Activated CD4-positive, alpha-beta T cell treated with anti-CD3 and anti-CD28 coated beads, Interleukin-2, amount 50 U/mL, for 16 hours (primary cell): Measurements from ENCODE around the gene PCSK9.
A peak's percentile ranks its signal among the peaks of the same experiment; 100 is the strongest.

ENCODE experiments used
- DNase-seq: peaks from one replicate; pipeline ENCODE4 v3.0.0-alpha.2; 2020

The PCSK9 gene

DNA sequence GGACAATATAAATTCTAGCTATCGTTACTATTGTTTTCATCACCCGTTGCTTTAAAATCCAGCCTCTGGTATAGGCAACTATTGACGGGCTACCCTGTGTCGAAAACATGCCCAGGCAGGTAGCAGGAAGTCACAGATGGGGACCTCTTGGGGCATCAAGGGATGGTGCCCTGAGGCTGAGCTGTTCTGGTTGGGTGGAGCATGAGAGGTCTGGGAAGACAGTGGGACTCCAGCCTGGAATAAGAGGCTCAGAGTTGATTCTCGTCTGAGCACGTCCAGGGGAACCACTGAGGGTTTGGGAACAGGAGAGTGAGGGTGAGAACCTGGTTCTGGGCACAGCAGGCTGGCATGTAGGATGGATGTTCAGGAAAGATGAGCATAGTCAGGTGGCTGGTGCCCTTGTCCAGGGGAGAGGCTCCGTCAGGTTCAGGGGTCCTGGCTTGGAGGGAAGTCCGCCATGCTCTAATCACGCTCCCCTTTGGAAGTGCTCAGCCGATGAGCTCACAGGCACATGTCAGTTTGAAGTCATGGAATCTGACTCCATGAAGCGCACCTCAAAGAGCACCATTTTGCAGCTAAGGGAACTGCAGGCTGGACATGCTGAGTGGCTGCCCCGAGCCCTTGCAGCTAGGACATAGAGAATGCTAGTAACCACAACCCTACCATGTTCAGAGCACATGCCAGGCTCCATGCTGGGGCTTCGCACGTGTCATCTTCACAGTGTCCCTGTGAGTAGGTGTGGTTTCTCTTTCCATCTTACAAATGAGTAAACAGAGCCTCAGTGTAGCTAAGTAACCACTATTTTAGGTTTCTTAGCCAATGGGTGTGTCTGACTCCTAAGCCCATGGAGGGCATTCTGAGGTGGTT is 21.0 kb downstream of the PCSK9 start:
- DNase-seq: peak; percentile 33

DNA sequence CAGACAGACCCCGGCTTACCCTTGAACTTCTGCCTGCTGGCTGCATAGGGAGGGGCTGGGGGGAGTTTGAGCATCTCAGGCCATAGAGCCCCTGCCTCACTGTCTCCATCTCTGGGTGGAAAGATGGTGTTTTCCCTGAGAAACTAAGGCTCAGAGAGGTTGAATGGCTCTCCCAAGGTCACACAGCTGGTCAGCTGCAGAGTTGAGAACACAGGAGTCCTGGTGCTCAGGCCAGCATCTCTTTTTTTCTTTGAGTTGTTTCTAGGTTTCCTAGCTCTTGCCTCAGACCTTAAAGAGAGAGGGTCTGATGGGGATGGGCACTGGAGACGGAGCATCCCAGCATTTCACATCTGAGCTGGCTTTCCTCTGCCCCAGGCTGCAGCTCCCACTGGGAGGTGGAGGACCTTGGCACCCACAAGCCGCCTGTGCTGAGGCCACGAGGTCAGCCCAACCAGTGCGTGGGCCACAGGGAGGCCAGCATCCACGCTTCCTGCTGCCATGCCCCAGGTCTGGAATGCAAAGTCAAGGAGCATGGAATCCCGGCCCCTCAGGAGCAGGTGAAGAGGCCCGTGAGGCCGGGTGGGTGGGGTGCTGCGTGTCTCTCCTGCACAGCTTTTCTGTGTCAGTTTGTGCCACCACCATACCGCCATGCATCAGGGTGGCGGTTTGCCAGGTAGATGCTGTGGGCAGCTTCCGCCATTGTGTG is 21.8 kb downstream of the PCSK9 start:
- no peak for DNase-seq

DNA sequence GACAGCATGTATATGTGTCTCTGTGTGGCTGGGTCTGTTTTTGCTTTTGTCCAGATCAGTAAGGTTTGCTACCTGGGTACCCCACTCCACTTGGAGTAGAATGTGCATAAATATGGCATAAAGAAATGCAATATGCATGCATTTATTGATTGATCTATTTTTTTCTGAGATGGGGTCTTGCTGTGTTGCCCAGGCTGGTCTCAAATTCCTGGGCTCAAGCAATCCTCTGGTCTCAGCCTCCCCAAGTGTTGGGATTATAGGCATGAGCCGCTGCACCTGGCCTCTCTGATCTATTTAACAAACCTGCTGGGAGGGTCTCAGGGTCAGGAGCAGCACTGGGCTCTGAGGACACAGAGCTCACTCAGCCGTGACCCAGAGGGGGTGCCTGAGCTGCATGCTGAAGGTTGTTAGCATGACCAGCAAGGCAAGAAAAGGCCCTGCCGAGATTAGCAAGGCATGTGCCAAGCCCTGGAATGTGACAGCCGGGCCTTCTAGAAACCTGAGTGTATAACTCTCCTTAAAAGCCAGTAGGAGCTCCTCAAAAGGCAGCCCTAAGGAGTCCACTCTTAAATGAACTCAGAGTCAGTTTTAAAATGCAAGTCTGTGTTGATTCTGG is 22.5 kb downstream of the PCSK9 start:
- no peak for DNase-seq

DNA sequence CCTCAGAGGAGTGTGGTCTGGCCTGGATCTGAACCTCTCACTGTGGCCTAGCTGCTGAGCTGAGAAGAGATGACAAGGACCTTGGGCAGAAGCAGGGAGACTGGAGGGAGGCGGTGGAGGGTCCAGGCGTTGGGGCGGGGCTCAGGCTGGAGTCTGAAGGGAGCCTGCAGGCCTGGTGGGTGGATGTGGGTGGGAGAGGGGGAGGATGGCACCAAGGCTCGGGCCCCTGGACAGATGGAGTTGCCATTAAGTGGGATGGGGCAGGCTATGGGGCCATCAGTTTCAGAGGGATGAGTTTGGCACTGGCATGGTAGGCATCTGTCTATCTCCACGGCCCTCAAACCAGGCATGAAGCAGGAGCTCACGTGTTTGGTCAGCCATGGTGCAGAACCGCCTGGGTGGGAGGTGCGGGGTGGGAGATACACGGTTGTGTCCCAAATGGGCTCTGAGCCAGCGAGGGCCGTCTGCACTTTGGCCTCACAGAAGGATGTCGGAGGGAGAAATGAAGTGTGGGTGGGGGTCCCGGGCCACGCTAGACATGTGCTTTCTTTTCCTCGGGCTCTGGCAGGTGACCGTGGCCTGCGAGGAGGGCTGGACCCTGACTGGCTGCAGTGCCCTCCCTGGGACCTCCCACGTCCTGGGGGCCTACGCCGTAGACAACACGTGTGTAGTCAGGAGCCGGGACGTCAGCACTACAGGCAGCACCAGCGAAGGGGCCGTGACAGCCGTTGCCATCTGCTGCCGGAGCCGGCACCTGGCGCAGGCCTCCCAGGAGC is 23.6 kb downstream of the PCSK9 start:
- DNase-seq: no peak

DNA sequence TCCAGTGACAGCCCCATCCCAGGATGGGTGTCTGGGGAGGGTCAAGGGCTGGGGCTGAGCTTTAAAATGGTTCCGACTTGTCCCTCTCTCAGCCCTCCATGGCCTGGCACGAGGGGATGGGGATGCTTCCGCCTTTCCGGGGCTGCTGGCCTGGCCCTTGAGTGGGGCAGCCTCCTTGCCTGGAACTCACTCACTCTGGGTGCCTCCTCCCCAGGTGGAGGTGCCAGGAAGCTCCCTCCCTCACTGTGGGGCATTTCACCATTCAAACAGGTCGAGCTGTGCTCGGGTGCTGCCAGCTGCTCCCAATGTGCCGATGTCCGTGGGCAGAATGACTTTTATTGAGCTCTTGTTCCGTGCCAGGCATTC is 24.2 kb downstream of the PCSK9 start:
- DNase-seq: no peak

DNA sequence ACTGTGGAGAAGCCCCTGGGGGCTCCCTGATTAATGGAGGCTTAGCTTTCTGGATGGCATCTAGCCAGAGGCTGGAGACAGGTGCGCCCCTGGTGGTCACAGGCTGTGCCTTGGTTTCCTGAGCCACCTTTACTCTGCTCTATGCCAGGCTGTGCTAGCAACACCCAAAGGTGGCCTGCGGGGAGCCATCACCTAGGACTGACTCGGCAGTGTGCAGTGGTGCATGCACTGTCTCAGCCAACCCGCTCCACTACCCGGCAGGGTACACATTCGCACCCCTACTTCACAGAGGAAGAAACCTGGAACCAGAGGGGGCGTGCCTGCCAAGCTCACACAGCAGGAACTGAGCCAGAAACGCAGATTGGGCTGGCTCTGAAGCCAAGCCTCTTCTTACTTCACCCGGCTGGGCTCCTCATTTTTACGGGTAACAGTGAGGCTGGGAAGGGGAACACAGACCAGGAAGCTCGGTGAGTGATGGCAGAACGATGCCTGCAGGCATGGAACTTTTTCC is 24.8 kb downstream of the PCSK9 start:
- DNase-seq: peak; percentile 16

DNA sequence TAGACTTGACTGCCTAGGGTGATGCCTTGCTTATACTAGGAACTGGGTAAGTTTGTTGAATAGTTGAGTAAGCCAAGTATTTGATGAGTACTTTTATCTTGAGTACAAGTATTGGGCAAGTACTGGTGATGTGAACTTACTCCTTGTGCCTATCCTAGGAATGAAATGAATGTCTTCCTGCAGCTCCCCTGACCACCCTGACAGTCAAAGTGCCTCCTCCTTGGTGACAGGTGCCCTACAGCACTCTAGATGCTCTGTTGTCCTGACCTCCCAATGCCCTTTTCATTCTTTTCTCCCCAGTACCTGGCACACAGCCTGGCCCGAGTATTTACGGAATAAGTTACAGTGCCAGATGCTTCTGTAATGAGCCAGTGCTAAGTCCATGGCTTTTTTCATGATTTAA is 25.5 kb downstream of the PCSK9 start:
- no peak for DNase-seq

DNA sequence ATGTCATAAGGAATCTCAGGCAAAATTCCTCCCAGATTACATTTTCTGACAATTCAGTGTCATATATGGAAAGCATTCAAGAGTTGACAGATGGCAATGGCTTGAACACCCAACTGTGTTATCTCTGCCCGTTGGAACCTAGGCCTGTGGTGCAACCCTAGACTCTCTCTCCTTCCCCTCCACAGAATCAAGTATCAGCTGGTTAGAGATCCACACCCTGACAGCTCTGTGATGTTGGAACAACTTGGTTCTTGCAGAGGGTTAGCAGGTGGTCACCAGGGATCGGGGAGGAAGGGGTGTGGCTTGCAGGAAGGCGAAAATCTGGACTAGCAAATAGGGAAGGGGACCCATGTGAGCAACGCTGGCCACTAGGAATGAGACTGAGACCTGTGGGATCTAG is 26.3 kb downstream of the PCSK9 start:
- DNase-seq: no peak

DNA sequence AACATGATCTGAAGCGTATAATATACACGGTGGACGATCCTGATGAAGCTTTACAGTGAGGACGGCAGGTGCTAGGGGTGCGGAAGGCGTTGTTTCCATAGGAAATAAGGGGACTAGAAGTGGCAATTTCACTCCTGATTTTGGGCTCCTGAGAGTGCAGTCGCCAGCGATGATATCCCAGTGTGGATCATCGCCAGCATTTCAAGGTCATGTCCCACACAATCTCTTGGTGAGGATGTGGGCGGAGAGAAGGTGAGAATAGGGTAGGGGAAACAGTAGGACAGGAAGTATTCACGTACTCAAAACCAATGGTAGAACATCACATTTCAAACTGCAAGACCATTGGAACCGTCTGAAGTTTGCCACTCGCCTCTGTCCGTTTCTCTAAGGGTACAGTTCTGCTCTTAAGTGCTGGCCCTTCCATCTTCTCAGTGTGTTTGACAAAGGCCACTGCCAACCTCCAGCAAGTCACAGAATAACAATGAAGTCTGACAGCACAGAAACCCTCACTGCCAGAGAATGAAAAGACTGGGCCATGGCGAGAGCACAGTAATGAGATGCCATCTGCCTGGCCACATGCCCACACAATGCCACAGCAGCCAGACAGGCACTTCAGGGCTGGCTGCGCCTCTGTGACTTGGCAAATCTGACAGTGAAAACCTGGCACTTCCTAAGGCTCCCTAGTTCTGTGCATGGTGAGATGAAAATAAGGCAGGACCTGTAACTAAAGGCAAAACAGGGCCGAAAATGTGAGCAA is 27.9 kb downstream of the PCSK9 start:
- DNase-seq: no peak

DNA sequence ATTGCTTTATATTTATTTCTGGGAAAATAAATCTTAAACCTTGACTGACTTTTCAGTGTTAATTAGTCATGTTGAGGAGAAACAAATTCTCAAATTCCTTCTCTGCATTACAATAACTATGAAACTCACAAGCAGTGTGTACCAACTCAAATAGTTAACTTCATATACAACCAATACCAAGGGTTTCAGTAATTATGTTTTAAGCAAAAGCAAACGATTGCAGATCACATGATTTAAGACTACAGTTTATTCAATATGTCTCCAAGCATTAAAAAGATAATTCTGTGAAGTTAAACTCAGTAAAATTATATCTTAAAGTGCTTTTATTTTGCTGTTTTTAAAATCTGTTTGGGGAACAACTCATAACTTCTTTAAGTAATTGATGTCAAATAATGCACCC is 28.6 kb downstream of the PCSK9 start:
- no peak for DNase-seq

DNA sequence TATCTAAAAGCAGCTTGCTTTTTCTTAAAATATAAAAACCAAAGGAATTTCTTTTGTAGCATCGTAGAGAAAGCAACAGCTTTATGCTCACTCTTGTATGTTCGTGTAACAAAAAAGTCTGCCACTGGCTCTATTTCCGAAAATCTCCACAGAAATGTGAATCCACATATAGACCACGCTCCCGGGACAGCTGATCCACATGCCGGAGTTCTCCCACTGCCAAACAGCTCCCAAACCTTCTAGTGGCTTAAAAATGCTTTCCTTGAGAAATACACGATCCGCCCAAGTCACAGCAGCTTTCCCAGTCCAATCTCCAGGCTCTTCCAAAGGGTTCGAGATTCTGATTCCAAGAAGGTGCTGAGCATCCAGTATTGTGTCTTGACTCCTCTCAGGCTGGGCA is 29.3 kb downstream of the PCSK9 start:
- DNase-seq: no peak

DNA sequence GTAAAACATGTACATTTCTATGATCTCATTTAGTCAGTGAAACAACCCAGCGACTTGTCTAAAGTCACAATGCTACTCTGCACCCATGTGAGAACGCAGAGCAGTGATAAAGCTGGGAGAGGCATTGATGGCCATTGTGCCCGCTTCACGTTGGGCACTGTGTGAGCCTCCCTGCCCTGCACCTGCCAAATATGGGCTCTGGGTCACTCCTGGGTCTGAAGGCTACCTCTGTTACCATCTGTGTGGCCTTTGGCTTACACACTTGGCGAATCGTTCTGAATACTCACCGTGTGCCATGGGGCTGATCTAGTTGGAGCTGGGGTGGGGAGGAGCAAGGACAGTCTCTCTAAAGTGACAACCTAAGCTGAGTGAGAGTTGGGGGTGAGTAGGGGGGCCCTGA is 29.9 kb downstream of the PCSK9 start:
- DNase-seq: no peak

DNA sequence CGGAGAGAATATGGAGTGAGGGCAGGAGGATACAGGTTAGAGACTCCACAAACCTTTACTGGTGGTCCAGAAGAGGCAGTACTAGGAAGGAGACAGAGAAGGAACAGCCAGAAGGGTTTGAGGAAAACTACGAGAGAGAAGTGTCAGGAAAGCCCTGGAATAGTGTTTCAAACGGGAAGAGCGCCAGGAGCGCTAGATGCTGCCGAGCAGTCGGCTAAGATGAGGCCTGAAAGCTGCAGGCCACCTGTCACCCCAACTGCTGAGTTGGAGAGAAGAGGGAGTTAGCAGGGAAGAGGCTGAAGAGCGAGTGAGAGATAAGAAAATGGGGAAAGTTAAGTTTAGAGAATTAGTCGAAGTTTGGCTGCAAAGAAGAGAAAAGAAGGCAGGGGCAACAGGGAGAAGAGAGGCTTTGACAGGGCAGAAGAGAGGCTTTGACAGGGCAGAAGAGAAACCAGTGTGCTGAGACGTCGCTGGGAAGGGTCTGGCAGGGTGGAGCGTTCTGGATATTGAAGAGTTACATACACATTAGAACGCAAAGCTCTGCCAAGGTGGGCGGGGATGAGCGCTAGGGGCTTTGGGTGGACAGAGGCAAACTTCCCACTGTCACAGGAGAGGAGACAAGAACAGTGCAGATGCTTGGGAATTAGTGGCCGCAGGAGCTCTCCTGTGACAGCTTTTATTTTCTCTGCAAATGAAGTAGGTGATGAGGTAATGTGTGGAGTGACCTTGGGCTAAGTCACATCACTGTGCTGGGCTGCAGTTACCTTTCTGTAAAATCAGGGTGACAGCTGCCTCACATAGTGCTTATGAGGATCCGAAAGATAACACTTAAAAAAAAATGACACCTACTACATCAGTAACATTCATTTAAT is 31.2 kb downstream of the PCSK9 start:
- no peak for DNase-seq

DNA sequence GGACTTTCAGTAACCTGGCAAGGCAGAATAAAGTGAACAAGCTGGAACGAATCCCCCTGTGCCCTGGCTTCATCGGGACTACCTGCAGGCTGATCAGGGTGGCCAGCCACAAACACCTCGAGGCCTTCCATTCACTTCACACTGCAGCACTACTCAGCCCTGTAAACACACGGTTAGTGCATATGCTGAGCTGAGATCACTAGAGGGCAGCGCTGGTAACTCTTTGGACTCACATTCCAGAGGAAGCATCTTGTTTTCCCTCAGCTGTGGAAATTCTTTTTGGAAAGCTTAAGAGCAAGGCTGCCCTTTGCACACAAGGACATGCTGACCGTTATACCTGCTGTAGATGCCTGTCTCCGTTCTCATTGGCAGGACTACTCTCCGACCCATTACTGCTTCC is 32.1 kb downstream of the PCSK9 start:
- peak; percentile 11 for DNase-seq

DNA sequence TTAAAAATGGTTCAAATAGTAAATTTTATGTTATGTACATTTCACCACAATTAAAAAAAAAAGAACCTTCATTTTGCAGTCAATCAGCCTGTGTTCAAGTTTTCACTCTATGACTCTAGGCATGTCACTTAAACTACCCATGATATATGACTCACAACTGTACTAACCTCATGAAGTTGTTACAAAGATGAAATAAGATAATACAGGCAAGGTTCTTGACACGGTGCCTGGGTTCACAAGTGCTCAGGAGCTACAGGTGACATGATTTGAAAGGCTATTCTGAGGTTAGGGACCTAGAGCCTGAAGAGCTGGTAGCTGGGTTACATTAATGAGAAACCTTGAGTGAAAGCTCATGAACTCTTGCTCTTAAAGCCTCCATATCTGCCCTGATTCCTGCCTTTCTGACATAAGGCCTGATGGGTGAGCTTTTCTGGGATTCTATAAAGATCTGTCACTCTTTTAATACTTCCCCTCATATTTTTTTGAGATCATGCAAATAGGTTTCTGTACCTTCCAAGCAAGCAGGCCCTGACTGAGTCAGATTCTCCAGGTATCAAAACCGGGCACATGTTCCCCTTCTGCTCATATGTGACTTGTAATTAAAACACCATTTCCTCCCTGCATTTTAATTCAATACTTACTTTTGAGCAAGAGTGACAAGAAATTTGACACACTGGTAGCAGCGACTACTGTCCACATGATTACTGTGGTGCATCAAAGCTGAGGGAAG is 34.0 kb downstream of the PCSK9 start:
- peak; percentile 68 for DNase-seq

DNA sequence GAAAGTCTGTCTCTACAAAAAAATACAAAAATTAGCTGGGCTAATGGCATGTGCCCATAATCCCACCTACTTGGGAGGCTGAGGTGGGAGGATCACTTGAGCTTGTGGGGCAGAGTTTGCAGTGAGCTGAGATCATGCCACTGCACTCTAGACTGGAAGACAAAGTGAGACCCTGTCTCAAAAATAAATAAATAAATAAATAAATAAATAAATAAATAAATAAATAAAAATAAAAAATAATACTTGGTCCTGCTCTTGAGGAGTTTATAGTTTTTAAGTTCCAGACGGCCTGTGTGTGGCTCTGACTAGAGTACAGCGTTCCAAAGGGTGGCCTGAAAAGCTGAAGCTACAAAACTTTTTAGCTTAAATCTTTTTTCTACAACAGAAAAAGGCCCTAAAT is 35.1 kb downstream of the PCSK9 start:
- no peak for DNase-seq

DNA sequence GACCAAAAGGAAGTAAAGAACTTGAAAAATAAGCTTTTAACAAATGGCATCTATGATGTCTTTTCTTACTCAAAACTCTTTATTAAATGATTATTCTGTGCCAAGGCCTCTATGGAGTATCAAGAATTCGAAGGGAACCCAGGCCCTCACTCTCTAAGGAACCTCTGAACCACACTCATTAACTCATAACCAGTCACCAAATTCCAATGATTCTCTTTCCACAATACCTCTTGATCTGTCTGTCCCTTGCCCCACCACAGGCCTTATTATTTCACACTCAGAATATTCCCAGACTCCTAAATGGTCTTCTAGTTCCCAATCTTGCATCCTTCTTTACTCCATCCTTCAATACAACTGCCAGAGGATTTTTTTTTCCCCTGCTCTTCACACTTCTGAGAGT is 37.0 kb downstream of the PCSK9 start:
- no peak for DNase-seq

DNA sequence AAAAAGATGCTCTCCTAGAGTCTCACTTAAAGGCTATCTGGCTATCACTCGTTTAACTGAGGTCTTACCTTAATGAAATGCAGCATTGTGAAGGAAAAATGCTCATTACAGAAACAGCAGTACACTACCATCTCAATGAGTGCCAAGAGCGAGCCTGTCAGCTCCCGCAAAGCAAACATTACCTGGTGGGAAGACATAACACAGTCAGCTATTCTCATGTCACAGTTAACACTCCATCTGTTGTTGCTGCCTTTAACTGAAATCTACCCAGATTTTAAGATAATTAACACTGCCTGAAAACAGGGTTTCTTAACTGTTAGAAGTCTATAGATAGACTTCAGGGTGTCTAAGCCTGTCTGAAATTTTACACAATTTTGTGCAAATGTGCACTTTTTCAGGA is 39.1 kb downstream of the PCSK9 start:
- no peak for DNase-seq

DNA sequence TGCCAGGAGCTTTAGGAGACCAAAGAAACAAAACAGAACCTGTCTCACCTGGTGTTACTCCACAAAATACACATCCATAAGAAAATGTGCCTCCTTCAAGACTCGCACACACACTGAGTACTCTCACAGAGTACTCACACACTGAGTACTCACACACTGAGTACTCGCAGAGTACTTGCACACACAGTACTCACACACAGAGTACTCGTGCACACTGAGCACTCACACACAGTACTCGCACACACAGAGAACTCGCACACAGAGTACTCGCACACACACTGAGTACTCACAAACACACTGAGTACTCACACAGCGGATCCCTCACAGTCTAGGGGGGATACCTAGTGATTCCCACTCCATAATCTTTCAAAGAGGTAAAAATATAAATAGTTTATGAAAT is 40.3 kb downstream of the PCSK9 start:
- DNase-seq: no peak

DNA sequence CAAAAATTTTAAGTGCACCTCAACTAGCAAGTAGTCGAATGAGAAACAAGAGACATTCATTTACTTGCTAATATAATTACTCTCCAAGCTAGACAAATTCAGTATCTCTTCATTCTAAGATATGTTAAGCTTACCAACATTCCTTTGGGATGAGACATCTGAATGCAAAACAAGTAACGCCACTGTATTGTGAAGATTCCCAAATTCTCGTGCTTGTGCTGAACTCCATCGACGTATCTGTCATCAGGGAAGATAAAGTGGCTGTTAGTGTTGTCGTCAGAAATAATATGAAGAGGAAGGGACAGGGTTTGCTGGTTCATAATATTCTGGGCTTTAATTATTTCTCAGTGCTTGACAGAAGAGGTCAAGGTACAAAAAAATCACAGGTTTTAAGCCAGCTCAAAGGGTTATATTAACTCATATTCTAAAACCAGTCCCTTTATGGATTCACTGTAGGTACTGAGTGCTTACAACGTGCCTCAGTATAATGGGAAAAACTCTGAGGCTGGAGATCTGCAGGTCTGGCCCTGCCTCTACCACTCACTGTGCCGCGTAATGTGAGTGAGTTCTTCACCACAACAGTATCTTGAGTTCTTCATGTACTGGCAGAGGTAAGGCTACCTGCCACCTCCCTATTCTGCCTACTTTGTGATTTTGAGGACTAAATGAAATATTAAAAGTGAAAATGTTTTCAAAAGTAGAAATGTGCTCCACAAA is 42.0 kb downstream of the PCSK9 start:
- DNase-seq: no peak
